ENCODE results near the gene SSC4D. TPM values are rescaled to one million over a fixed set of nuclear protein-coding genes. Genes with fewer than 3 reads are reported as not detected.
A peak's percentile ranks its signal among the peaks of the same experiment; 100 is the strongest.

SSC4D gene
- total RNA-seq, 2 experiments from 2014 or later: 0.67 to 0.68 TPM

DNA sequence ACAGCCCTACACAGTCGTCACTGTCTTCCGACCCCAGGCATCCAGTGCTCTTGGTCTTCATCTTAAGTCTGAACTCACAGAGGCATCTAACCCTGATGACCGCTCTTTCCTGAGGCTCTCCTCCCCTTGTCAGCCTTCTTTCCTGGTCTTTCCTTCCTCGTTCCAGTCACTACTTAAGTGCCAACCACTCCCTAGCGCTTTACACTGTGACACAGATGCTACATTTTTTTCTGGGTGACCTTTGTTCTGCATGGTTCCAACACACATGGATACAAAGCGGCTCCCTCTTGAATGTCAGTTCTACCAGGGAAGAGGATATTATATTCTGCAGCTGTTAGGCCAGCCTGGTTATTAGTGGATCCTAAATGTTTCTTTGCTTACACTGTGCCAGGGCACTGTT is 63.4 kb downstream of the SSC4D start:
- ATAC-seq: no peak
- Mint-ChIP-seq H3K9me3 (no peaks in the 10 kb centered on the region), H3K27me3 (no peaks in the 10 kb centered on the region), H3K4me3 (no peak overlapping the region), H3K36me3 (ENCODE audit: low read depth) (peaks cover 79% of the 10 kb centered on the region), H3K27ac (no peak overlapping the region), H3K4me1 (ENCODE audit: low read depth) (peaks cover 73% of the 10 kb centered on the region)
- ChIA-PET POLR2A (interaction anchor here (1.0 kb wide), 1 partner anchor 10 kb away, joined by 3 read pairs; no protein-coding TSS in a partner anchor), CTCF (no interaction called here)
- DNase-seq: no peak
- intact Hi-C loops (cut with micrococcal nuclease): no loop called here
- TF ChIP-seq, protein P1, sequence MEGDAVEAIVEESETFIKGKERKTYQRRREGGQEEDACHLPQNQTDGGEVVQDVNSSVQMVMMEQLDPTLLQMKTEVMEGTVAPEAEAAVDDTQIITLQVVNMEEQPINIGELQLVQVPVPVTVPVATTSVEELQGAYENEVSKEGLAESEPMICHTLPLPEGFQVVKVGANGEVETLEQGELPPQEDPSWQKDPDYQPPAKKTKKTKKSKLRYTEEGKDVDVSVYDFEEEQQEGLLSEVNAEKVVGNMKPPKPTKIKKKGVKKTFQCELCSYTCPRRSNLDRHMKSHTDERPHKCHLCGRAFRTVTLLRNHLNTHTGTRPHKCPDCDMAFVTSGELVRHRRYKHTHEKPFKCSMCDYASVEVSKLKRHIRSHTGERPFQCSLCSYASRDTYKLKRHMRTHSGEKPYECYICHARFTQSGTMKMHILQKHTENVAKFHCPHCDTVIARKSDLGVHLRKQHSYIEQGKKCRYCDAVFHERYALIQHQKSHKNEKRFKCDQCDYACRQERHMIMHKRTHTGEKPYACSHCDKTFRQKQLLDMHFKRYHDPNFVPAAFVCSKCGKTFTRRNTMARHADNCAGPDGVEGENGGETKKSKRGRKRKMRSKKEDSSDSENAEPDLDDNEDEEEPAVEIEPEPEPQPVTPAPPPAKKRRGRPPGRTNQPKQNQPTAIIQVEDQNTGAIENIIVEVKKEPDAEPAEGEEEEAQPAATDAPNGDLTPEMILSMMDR (IDR thresholded peaks at IDR 0.05): no peak

DNA sequence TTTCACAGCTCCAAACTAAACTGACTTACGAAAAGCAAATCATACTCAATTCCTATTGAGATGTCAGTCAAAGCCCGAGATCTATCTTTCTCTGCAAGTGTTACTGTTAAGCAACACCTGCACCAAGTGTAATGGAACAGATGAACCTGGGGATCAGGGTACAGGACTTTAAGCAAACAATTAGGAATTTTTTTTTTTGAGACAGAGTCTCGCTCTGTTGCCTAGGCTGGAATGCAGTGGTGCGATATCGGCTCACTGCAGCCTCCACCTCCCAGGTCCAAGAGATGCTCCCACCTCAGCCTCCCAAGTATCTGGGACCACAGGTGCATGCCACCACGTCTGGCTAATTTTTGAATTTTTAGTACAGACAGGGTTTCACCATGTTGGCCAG is 65.6 kb downstream of the SSC4D start:
- DNase-seq: no peak
- intact Hi-C loops (cut with micrococcal nuclease): no loop called here
- no peak for ATAC-seq
- peaks cover 70% of the 10 kb centered on the region for H3K4me1 Mint-ChIP-seq (ENCODE audit: low read depth)
- H3K27ac Mint-ChIP-seq: peak overlapping the region; percentile 53
- H3K27me3 Mint-ChIP-seq: no peaks in the 10 kb centered on the region
- CTCF ChIA-PET: interaction anchor here (1.0 to 1.4 kb wide), 2 partner anchors 30 to 81 kb away, joined by 3 read pairs; no protein-coding TSS in a partner anchor
- TF ChIP-seq, protein P1 (IDR thresholded peaks at IDR 0.05): no peak
- POLR2A ChIA-PET: interaction anchor here (1.2 to 1.9 kb wide), 2 partner anchors 9 to 10 kb away, joined by 3 to 6 read pairs; no protein-coding TSS in a partner anchor
- no peak overlapping the region for H3K4me3 Mint-ChIP-seq
- peaks cover 72% of the 10 kb centered on the region for H3K36me3 Mint-ChIP-seq (ENCODE audit: low read depth)
- H3K9me3 Mint-ChIP-seq: no peaks in the 10 kb centered on the region

DNA sequence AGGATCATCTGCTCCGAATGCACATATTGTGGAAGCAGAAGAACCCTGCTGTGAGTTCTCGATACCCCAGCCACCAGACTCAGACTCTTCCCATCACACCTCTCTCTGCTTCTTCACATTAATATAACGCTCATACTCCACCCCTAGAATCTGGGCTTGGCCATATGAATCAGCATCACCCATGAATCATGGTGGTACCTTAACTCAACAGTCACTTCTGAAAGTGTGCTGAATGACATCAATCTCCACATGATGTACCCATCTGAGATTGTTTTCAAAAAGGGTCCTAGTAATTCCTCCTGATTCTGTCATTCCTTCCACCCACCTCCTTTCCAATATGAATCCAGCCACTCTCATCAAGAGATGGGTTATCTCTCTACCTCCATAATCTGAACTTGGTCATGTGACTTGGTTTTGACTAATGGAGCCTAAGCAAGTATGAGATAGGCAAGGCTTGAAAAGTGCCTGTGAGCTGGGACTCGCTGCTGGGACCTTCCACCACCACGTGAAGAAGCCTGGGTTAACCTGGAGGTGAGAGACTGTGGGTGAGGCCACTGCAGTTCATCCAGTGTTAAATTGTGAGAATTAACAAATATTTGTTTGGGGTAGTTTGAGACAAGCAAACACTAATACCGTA is 66.1 kb downstream of the SSC4D start:
- intact Hi-C loops (cut with micrococcal nuclease): no loop called here
- H3K27ac Mint-ChIP-seq: peak overlapping the region; percentile 53
- ATAC-seq: peak; percentile 86
- H3K27me3 Mint-ChIP-seq: no peaks in the 10 kb centered on the region
- no peak overlapping the region for H3K4me3 Mint-ChIP-seq
- peaks cover 75% of the 10 kb centered on the region for H3K36me3 Mint-ChIP-seq (ENCODE audit: low read depth)
- POLR2A ChIA-PET: interaction anchor here (1.2 to 1.9 kb wide), 3 partner anchors 10 to 16 kb away, joined by 3 to 6 read pairs (median 3); partner anchors contain the start of gene YWHAG
- peak; percentile 24 for DNase-seq
- no peaks in the 10 kb centered on the region for H3K9me3 Mint-ChIP-seq
- CTCF ChIA-PET: interaction anchor here (1.0 to 1.4 kb wide), 2 partner anchors 29 to 80 kb away, joined by 3 read pairs; no protein-coding TSS in a partner anchor
- peaks cover 73% of the 10 kb centered on the region for H3K4me1 Mint-ChIP-seq (ENCODE audit: low read depth)
- TF ChIP-seq, protein P1 (IDR thresholded peaks at IDR 0.05): no peak

DNA sequence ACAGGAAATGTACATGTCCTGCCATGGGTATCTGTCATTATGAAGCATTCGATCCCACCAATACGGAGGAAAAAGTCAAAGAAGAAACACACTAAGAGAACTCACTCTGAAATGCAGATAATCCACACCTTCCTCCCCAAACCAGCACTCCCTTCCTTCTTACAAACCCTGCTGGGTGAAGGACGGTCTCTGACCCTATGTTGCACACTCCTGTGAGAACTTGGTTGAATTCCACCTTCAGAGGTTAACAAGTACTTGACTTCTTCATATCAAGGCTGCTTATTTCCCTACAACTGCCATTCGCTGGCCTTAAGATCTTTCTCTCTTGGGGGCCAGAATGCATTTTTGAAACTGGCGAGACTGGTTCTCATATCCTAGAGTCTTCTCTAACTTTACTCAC is 67.3 kb downstream of the SSC4D start:
- intact Hi-C loops (cut with micrococcal nuclease): no loop called here
- H3K4me3 Mint-ChIP-seq: no peak overlapping the region
- ChIA-PET CTCF (no interaction called here), POLR2A (interaction anchor here (0.9 to 1.9 kb wide), 3 partner anchors 9 to 17 kb away, joined by 3 to 6 read pairs (median 3); partner anchors contain the start of gene YWHAG)
- no peak overlapping the region for H3K27ac Mint-ChIP-seq
- H3K27me3 Mint-ChIP-seq: no peaks in the 10 kb centered on the region
- DNase-seq (no peak), ATAC-seq (no peak)
- peaks cover 72% of the 10 kb centered on the region for H3K4me1 Mint-ChIP-seq (ENCODE audit: low read depth)
- TF ChIP-seq, protein P1 (IDR thresholded peaks at IDR 0.05): no peak
- no peaks in the 10 kb centered on the region for H3K9me3 Mint-ChIP-seq
- peaks cover 72% of the 10 kb centered on the region for H3K36me3 Mint-ChIP-seq (ENCODE audit: low read depth)

DNA sequence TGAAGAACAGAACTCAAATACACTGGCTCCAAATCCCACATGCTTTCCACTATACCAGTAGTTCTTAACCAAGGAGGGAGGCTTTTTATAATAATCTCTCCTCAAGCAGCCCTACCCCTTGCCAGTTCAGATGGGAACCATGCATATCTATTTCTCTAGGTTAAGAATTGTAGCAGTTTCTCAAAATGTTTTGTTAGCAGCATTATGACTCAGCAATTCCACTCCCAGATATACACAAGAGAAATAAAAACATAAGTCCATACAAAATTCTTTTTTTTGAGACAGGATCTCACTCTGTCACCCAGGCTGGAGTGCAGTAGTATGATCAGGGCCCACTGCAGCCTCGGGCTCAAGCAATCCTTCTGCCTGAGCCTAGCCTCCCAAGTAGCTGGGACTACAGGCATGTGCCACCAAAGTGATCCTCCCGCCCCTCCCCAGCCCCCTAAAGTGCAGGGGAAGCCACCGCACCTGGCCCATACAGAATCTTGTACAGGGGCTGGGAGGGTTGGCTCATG is 68.8 kb downstream of the SSC4D start:
- no peak overlapping the region for H3K4me3 Mint-ChIP-seq
- H3K27ac Mint-ChIP-seq: peak overlapping the region; percentile 48
- ATAC-seq: no peak
- intact Hi-C loops (cut with micrococcal nuclease): no loop called here
- no peaks in the 10 kb centered on the region for H3K27me3 Mint-ChIP-seq
- TF ChIP-seq, protein P1 (IDR thresholded peaks at IDR 0.05): no peak
- H3K36me3 Mint-ChIP-seq (ENCODE audit: low read depth): peaks cover 69% of the 10 kb centered on the region
- peaks cover 70% of the 10 kb centered on the region for H3K4me1 Mint-ChIP-seq (ENCODE audit: low read depth)
- no peaks in the 10 kb centered on the region for H3K9me3 Mint-ChIP-seq
- DNase-seq: no peak
- POLR2A ChIA-PET: no interaction called here
- CTCF ChIA-PET: no interaction called here
